Measurements from ENCODE around the gene SSRP1.
A peak's percentile ranks its signal among the peaks of the same experiment; 100 is the strongest.

SSRP1 gene

GRCh38 chr11:57335023-57335342 is 709 bp downstream of the SSRP1 start:
- Histone ChIP-seq H3K9ac (ENCODE audit: low read length) (peak overlapping the region; percentile 82), H3K4me3 (ENCODE audit: low read length) (peak overlapping the region; percentile 84), H3K4me1 (ENCODE audit: control insufficient read depth, insufficient read depth, low read length) (peaks cover 19% of the 10 kb centered on the region), H3K9me3 (ENCODE audit: control insufficient read depth, low read length) (no peaks in the 10 kb centered on the region), H3K36me3 (ENCODE audit: control insufficient read depth, insufficient read depth, low read length, severe bottlenecking) (peaks cover 39% of the 10 kb centered on the region), H3K27me3 (replicated peaks; ENCODE audit: control insufficient read depth, insufficient read depth, low read length) (peaks cover 19% of the 10 kb centered on the region)
- DNase-seq (ENCODE audit: low read depth): no peak

DNA sequence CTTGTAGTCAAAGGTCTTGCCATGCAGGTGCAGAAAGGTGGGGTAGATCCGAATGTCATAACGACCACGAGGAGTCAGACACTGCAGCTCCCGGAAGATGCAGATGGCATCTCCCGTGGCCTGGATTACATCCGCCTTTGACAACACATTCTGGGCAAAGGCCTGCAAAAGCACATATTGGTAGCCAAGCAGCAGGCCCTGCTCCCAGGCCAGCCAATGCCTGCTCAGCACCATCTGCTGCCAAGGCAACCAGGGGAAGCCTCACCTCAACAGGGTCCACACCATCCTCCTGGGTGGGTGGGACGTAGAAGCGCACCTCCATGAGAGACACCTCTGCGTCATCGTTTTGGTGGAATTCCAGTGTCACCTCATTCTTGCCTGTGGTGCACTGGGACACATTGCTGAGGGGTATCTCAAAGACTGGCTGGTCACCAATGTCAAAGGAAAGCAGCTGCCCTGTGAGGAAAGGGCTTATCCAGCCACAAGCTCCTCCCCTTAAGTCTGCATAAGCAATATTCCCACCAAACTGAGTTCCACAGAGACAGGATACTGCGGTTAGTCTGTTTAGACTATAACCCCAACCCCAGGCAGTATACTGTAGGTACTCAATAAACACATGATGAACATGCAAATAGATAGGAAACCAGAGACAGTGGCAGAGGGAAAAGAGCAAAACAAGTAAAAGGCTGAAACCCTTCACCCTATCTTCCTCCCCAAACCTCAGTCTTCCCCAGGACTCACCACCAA is 2.8 kb downstream of the SSRP1 start:
- Histone ChIP-seq H3K27me3 (replicated peaks; ENCODE audit: control insufficient read depth, insufficient read depth, low read length) (peaks cover 2% of the 10 kb centered on the region), H3K4me3 (ENCODE audit: low read length) (no peak overlapping the region)

GRCh38 chr11:57331720-57332119 is 4.0 kb downstream of the SSRP1 start:
- no peaks in the 10 kb centered on the region for H3K27me3 ChIP-seq (replicated peaks; ENCODE audit: control insufficient read depth, insufficient read depth, low read length)
- no peak overlapping the region for H3K9ac ChIP-seq (ENCODE audit: low read length)
- no peaks in the 10 kb centered on the region for H3K9me3 ChIP-seq (ENCODE audit: control insufficient read depth, low read length)
- H3K4me1 ChIP-seq (ENCODE audit: control insufficient read depth, insufficient read depth, low read length): peaks cover 19% of the 10 kb centered on the region
- no peak for DNase-seq (ENCODE audit: low read depth)
- H3K4me3 ChIP-seq (ENCODE audit: low read length): no peak overlapping the region
- H3K36me3 ChIP-seq (ENCODE audit: control insufficient read depth, insufficient read depth, low read length, severe bottlenecking): peaks cover 72% of the 10 kb centered on the region

More for the DNA sequence above, 2.8 kb downstream of the SSRP1 start:
- Histone ChIP-seq H3K9me3 (ENCODE audit: control insufficient read depth, low read length) (no peaks in the 10 kb centered on the region), H3K4me1 (ENCODE audit: control insufficient read depth, insufficient read depth, low read length) (peaks cover 19% of the 10 kb centered on the region), H3K36me3 (ENCODE audit: control insufficient read depth, insufficient read depth, low read length, severe bottlenecking) (peaks cover 60% of the 10 kb centered on the region), H3K9ac (ENCODE audit: low read length) (no peak overlapping the region)
- DNase-seq (ENCODE audit: low read depth): no peak

GRCh38 chr11:57330029-57330428 is 5.7 kb downstream of the SSRP1 start:
- Histone ChIP-seq H3K9me3 (ENCODE audit: control insufficient read depth, low read length) (no peaks in the 10 kb centered on the region), H3K27me3 (replicated peaks; ENCODE audit: control insufficient read depth, insufficient read depth, low read length) (no peaks in the 10 kb centered on the region), H3K9ac (ENCODE audit: low read length) (no peak overlapping the region), H3K36me3 (ENCODE audit: control insufficient read depth, insufficient read depth, low read length, severe bottlenecking) (peaks cover 79% of the 10 kb centered on the region), H3K4me3 (ENCODE audit: low read length) (no peak overlapping the region), H3K4me1 (ENCODE audit: control insufficient read depth, insufficient read depth, low read length) (peaks cover 20% of the 10 kb centered on the region)
- no peak for DNase-seq (ENCODE audit: low read depth)

DNA sequence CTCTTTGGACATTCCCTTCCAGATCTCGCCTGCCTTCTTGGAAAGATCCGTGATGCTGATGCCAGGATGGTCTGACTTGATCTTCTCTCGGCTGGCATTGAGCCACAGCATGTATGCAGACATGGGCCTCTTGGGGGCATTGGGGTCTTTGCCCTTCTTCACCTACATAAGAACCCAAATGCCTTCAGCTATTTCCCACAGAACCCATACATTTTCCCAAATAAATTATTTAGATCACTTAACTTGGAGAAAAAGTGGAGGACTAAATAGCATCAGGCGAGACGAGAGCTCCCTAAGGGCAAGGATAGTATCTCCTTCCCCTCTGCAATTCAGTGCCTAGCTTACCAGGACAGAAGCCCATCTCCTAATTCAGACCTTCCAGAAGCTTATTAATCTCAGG is 8.0 kb downstream of the SSRP1 start:
- peaks cover 67% of the 10 kb centered on the region for H3K36me3 ChIP-seq (ENCODE audit: control insufficient read depth, insufficient read depth, low read length, severe bottlenecking)
- H3K9me3 ChIP-seq (ENCODE audit: control insufficient read depth, low read length): no peaks in the 10 kb centered on the region

GRCh38 chr11:57325735-57326048 is 10.0 kb downstream of the SSRP1 start:
- DNase-seq (ENCODE audit: low read depth): no peak
- peaks cover 55% of the 10 kb centered on the region for H3K36me3 ChIP-seq (ENCODE audit: control insufficient read depth, insufficient read depth, low read length, severe bottlenecking)
- H3K9ac ChIP-seq (ENCODE audit: low read length): peak overlapping the region; percentile 91
- peak overlapping the region; percentile 81 for H3K4me3 ChIP-seq (ENCODE audit: low read length)
- H3K27me3 ChIP-seq (replicated peaks; ENCODE audit: control insufficient read depth, insufficient read depth, low read length): no peaks in the 10 kb centered on the region
- H3K9me3 ChIP-seq (ENCODE audit: control insufficient read depth, low read length): no peaks in the 10 kb centered on the region
- H3K4me1 ChIP-seq (ENCODE audit: control insufficient read depth, insufficient read depth, low read length): peaks cover 38% of the 10 kb centered on the region

More for the DNA sequence above, 8.0 kb downstream of the SSRP1 start:
- no peak overlapping the region for H3K4me3 ChIP-seq (ENCODE audit: low read length)
- H3K27me3 ChIP-seq (replicated peaks; ENCODE audit: control insufficient read depth, insufficient read depth, low read length): no peaks in the 10 kb centered on the region
- H3K9ac ChIP-seq (ENCODE audit: low read length): no peak overlapping the region
- no peak for DNase-seq (ENCODE audit: low read depth)
- H3K4me1 ChIP-seq (ENCODE audit: control insufficient read depth, insufficient read depth, low read length): peaks cover 20% of the 10 kb centered on the region

DNA sequence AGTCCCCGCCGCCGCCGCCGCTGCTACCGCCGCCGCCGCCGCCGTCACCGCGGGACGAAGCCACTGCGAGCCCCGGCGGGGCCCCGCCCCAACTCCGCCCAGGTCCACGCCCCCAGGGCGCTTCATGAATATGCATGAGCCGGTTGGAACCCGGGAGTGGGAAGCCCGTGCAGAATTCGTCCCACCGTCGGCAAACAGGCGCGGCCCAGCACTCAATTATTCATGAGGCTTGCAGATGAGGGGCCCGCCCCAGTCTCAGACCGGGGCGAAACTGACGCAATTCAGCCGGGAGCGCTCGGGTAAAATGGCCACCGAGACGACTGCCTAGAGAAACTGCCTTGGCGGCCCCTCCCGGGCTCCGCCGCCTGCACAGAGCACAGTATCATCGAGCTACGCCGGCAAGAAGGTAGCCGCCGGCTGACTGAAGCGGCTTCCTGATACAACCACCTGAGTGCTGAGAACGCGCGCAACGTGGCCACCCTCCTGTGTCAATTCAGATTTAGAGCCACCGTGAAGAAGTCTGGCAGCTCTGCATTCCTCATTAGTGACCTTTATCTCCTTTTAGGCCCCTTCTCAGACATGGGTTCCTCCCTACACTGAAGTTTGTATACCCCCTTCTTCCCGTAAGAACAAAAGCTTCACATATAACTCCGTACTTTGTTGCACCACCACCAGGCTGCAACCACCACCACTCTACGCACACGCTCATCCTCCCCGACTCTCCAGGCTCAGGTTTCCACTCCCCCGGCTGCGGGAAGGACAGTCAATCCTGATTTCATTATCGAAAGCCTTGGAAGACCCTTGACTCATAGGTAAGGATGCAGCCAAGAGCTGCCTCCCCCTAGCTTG is 10.6 kb downstream of the SSRP1 start, which contains the start of gene TNKS1BP1:
Gene TNKS1BP1 (minus strand): TSS at position 67 of the 849 bp plus-strand sequence. CDS start 3,067 bp downstream, outside the sequence.
- peaks cover 44% of the 10 kb centered on the region for H3K4me1 ChIP-seq (ENCODE audit: control insufficient read depth, insufficient read depth, low read length)
- peak within 1 kb of the TSS; percentile 100 for H3K9ac ChIP-seq (ENCODE audit: low read length)
- H3K4me3 ChIP-seq (ENCODE audit: low read length): peak within 1 kb of the TSS; percentile 98
- DNase-seq (ENCODE audit: low read depth): peak; percentile 99
- H3K36me3 ChIP-seq (ENCODE audit: control insufficient read depth, insufficient read depth, low read length, severe bottlenecking): peaks cover 54% of the 10 kb centered on the region
- no peaks in the 10 kb centered on the region for H3K27me3 ChIP-seq (replicated peaks; ENCODE audit: control insufficient read depth, insufficient read depth, low read length)
- H3K9me3 ChIP-seq (ENCODE audit: control insufficient read depth, low read length): no peaks in the 10 kb centered on the region

- no peaks in the 10 kb centered on the region for H3K9me3 ChIP-seq (ENCODE audit: control insufficient read depth, low read length)
- peaks cover 49% of the 10 kb centered on the region for H3K4me1 ChIP-seq (ENCODE audit: control insufficient read depth, insufficient read depth, low read length)
- H3K4me3 ChIP-seq (ENCODE audit: low read length): peak overlapping the region; percentile 98
- peaks cover 51% of the 10 kb centered on the region for H3K36me3 ChIP-seq (ENCODE audit: control insufficient read depth, insufficient read depth, low read length, severe bottlenecking)
- DNase-seq (ENCODE audit: low read depth): peak; percentile 85
- no peaks in the 10 kb centered on the region for H3K27me3 ChIP-seq (replicated peaks; ENCODE audit: control insufficient read depth, insufficient read depth, low read length)
- peak overlapping the region; percentile 100 for H3K9ac ChIP-seq (ENCODE audit: low read length)
Measured at GRCh38 chr11:57324154-57324885, 11.4 kb downstream of the SSRP1 start.

DNA sequence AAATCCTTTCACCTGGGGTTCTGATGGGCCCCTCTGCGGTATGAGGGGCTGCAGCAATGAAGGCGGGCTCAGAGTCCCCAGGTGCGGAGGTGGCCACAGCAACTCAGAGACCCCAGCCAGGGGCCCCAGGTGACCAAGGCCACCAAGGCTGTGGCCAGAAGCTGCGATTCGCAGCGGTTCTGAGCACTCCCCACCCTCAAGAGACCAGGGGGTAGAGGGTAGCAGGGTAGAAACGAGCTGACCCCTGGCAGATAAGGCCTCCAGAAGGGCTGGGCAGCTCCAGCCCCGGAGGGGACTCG is 11.9 kb downstream of the SSRP1 start:
- peaks cover 49% of the 10 kb centered on the region for H3K36me3 ChIP-seq (ENCODE audit: control insufficient read depth, insufficient read depth, low read length, severe bottlenecking)
- no peaks in the 10 kb centered on the region for H3K27me3 ChIP-seq (replicated peaks; ENCODE audit: control insufficient read depth, insufficient read depth, low read length)
- H3K9ac ChIP-seq (ENCODE audit: low read length): peak overlapping the region; percentile 100

DNA sequence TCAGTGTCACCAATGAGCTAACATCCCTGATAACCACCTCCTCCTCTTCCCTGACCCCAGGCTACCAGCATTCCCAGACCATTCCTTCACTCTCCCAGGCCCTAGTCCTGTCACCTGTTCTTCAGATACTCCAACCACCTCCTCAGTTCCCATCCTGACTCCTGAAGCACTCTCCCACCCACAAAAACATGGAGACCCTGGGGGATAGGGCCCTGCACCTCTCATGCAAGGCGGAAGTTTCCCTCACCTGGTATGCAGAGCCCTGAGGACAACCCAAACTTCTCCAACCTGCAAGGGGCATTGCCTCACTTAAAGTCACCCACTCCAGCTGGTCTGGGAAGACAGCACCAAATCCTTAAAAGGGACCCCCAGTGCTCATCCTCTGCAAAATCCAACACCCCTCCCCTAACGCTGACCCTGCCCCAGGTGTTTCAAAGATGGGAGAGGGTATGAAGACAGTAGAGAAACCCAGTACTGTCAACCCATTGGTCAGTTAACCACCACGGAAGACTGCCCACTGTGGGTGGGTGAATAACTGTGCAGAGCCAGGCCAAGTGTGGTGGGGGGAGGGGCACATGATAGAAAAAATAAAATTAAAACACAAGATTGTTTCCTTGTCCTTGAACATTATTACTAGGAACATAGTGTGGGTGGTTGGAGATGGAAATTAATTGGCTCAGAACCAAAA is 12.4 kb downstream of the SSRP1 start:
- H3K9me3 ChIP-seq (ENCODE audit: control insufficient read depth, low read length): no peaks in the 10 kb centered on the region
- peak; percentile 70 for DNase-seq (ENCODE audit: low read depth)
- peaks cover 56% of the 10 kb centered on the region for H3K4me1 ChIP-seq (ENCODE audit: control insufficient read depth, insufficient read depth, low read length)
- H3K36me3 ChIP-seq (ENCODE audit: control insufficient read depth, insufficient read depth, low read length, severe bottlenecking): peaks cover 48% of the 10 kb centered on the region
- H3K4me3 ChIP-seq (ENCODE audit: low read length): peak overlapping the region; percentile 98
- H3K9ac ChIP-seq (ENCODE audit: low read length): peak overlapping the region; percentile 100
- H3K27me3 ChIP-seq (replicated peaks; ENCODE audit: control insufficient read depth, insufficient read depth, low read length): no peaks in the 10 kb centered on the region

More for the DNA sequence above, 11.9 kb downstream of the SSRP1 start:
- no peaks in the 10 kb centered on the region for H3K9me3 ChIP-seq (ENCODE audit: control insufficient read depth, low read length)
- H3K4me1 ChIP-seq (ENCODE audit: control insufficient read depth, insufficient read depth, low read length): peaks cover 52% of the 10 kb centered on the region
- no peak for DNase-seq (ENCODE audit: low read depth)
- H3K4me3 ChIP-seq (ENCODE audit: low read length): peak overlapping the region; percentile 98

Data from adipocyte (in vitro differentiated cells).